H1 (cell line): ENCODE data around the gene HIPK2. TPM values are rescaled to one million over a fixed set of nuclear protein-coding genes. Genes with fewer than 3 reads are reported as not detected.

Experiments
- CTCF ChIA-PET: fragments of 300-600 bp; sonication (Branson Sonifier 250); formaldehyde crosslinking; loops from one replicate; lab custom pipeline; 2021; ENCODE audit not compliant: partially characterized antibody; lab: Charles Lee
- POLR2A ChIA-PET: fragments of 300-600 bp; sonication (Branson Sonifier 250); formaldehyde crosslinking; loops from one replicate; lab custom pipeline; 2021; ENCODE audit warnings: inconsistent platforms; ENCODE audit not compliant: partially characterized antibody; lab: Charles Lee
- DNase-seq, 2 experiments: peaks; one replicate each; pipeline versions ENCODE4 v3.0.0 to v3.0.0-alpha.2; 2010 to 2022; ENCODE audit warnings: low spot score in 2 of 2, low read depth in 1 of 2, mixed read lengths in 1 of 2
- FAIRE-seq: peaks from 2 replicates; lab custom pipeline; 2011; peaks lifted over from hg19 to GRCh38; lab: Jason Lieb, UNC
- H2AFZ ChIP-seq: 2 replicates; pipeline ENCODE4 v1.8.1; 2012; ENCODE audit warnings: low read length, inconsistent platforms
- H2AK5ac ChIP-seq: 2 replicates; pipeline ENCODE4 v1.6.1; 2013; ENCODE audit warnings: low read depth, low read length
- H2BK120ac ChIP-seq: replicated peaks from 2 replicates; pipeline ENCODE3; 2013; ENCODE audit warnings: low read depth, low read length, inconsistent platforms
- H2BK12ac ChIP-seq: 2 replicates; pipeline ENCODE4 v1.6.1; 2013; ENCODE audit warnings: low read depth, low read length
- H2BK15ac ChIP-seq: 2 replicates; pipeline ENCODE4 v1.6.1; 2013; ENCODE audit warnings: low read length
- H2BK20ac ChIP-seq: 2 replicates; pipeline ENCODE4 v1.6.1; 2013; ENCODE audit warnings: low read length
- H2BK5ac ChIP-seq: 2 replicates; pipeline ENCODE4 v1.6.1; 2013; ENCODE audit warnings: low read depth, low read length
- H3K14ac ChIP-seq: 2 replicates; pipeline ENCODE4 v1.6.1; 2013; ENCODE audit warnings: inconsistent platforms; ENCODE audit not compliant: insufficient read length
- H3K18ac ChIP-seq: 2 replicates; pipeline ENCODE4 v1.6.1; 2013; ENCODE audit warnings: low read length; ENCODE audit errors: extremely low read depth
- H3K23ac ChIP-seq: 2 replicates; pipeline ENCODE4 v1.6.1; 2013; ENCODE audit warnings: inconsistent platforms; ENCODE audit not compliant: insufficient read length
- H3K23me2 ChIP-seq: 2 replicates; pipeline ENCODE4 v1.6.1; 2013; ENCODE audit warnings: low read depth, low read length
- H3K27ac ChIP-seq: 2 replicates; pipeline ENCODE4 v1.6.1; 2011; ENCODE audit warnings: low read depth, low read length, inconsistent platforms
- H3K27me3 ChIP-seq, 4 experiments: replicated peaks in 1 of 4; 1 replicate in 1 of 4; 2 replicates in 3 of 4; pipeline versions ENCODE4 v1.6.1 to v1.8.1; 2011 to 2013; ENCODE audit warnings: low read length in 3 of 4, mild to moderate bottlenecking in 3 of 4, inconsistent platforms in 2 of 4, mixed read lengths in 2 of 4, moderate library complexity in 1 of 4; ENCODE audit not compliant: control insufficient read depth in 3 of 4, insufficient read depth in 3 of 4; ENCODE audit errors: extremely low read depth in 1 of 4
- H3K36me3 ChIP-seq, 4 experiments: 2 replicates each; pipeline versions ENCODE4 v1.6.1 to v1.8.1; 2011 to 2013; ENCODE audit warnings: mild to moderate bottlenecking in 4 of 4, low read length in 3 of 4, moderate library complexity in 2 of 4, control low read depth in 1 of 4, inconsistent platforms in 1 of 4; ENCODE audit not compliant: insufficient read depth in 4 of 4, control insufficient read depth in 2 of 4
- H3K4ac ChIP-seq: replicated peaks from 2 replicates; pipeline ENCODE3; 2013; ENCODE audit warnings: low read length, low read depth, mixed read lengths, inconsistent platforms; ENCODE audit not compliant: insufficient read length
- H3K4me1 ChIP-seq, 4 experiments: replicated peaks in 1 of 4; 1 replicate in 1 of 4; 2 replicates in 3 of 4; pipeline versions ENCODE4 v1.6.1 to v1.8.1; 2011 to 2013; ENCODE audit warnings: low read length in 3 of 4, inconsistent platforms in 2 of 4, mixed read lengths in 1 of 4; ENCODE audit not compliant: insufficient read depth in 4 of 4, control insufficient read depth in 3 of 4
- H3K4me2 ChIP-seq, 2 experiments: 2 replicates each; pipeline versions ENCODE4 v1.6.1 to v1.8.1; 2011 to 2013; ENCODE audit warnings: low read depth in 2 of 2, low read length in 2 of 2, control low read depth in 1 of 2, inconsistent platforms in 1 of 2, mild to moderate bottlenecking in 1 of 2; ENCODE audit not compliant: insufficient read depth in 1 of 2
- H3K4me3 ChIP-seq, 4 experiments: fragments of 200-600, 300-600 bp in 1 of 4; sonication (generic), shearing (Covaris generic), sonication (Bioruptor Twin) in 1 of 4; 2 replicates each; pipeline versions ENCODE4 v1.5.1 to v1.8.1; 2011 to 2016; ENCODE audit warnings: low read length in 4 of 4, low read depth in 3 of 4, control low read depth in 2 of 4, inconsistent platforms in 2 of 4, mild to moderate bottlenecking in 2 of 4, mixed read lengths in 1 of 4, moderate library complexity in 1 of 4; ENCODE audit not compliant: insufficient read depth in 2 of 4; ENCODE audit errors: extremely low read depth in 1 of 4
- H3K56ac ChIP-seq: replicated peaks from 2 replicates; pipeline ENCODE3; 2013; ENCODE audit warnings: low read depth, mild to moderate bottlenecking, mixed read lengths, low read length, inconsistent platforms; ENCODE audit not compliant: insufficient read length
- H3K79me1 ChIP-seq: 2 replicates; pipeline ENCODE4 v1.6.1; 2013; ENCODE audit warnings: low read depth, low read length, control low read depth
- H3K79me2 ChIP-seq, 2 experiments: 2 replicates each; pipeline versions ENCODE4 v1.6.1 to v1.8.1; 2012 to 2013; ENCODE audit warnings: low read length in 2 of 2, mild to moderate bottlenecking in 2 of 2, inconsistent platforms in 1 of 2; ENCODE audit not compliant: insufficient read depth in 2 of 2, control insufficient read depth in 1 of 2
- H3K9ac ChIP-seq, 4 experiments: replicated peaks in 1 of 4; 1 replicate in 1 of 4; 2 replicates in 3 of 4; pipeline versions ENCODE4 v1.6.1 to v1.8.1; 2011 to 2013; ENCODE audit warnings: low read depth in 3 of 4, low read length in 3 of 4, control low read depth in 2 of 4, mild to moderate bottlenecking in 2 of 4, moderate library complexity in 2 of 4, inconsistent platforms in 1 of 4; ENCODE audit errors: extremely low read depth in 1 of 4
- H3K9me3 ChIP-seq, 2 experiments: 2 replicates each; pipeline versions ENCODE4 v1.6.1 to v1.8.1; 2012 to 2013; ENCODE audit warnings: mild to moderate bottlenecking in 2 of 2, moderate library complexity in 2 of 2, control low read depth in 1 of 2, inconsistent platforms in 1 of 2, low read depth in 1 of 2, low read length in 1 of 2, mixed read lengths in 1 of 2; ENCODE audit not compliant: insufficient read depth in 2 of 2
- H4K20me1 ChIP-seq, 2 experiments: replicated peaks in 1 of 2; 2 replicates each; pipeline versions ENCODE3 to v1.8.1; 2011 to 2013; ENCODE audit warnings: inconsistent platforms in 2 of 2, low read length in 2 of 2, mild to moderate bottlenecking in 1 of 2; ENCODE audit not compliant: insufficient read depth in 2 of 2, control insufficient read depth in 1 of 2
- H4K5ac ChIP-seq: 2 replicates; pipeline ENCODE4 v1.6.1; 2013; ENCODE audit warnings: low read length, low read depth, mixed read lengths, inconsistent platforms; ENCODE audit not compliant: insufficient read length
- H4K8ac ChIP-seq: 2 replicates; pipeline ENCODE4 v1.8.0; 2013; ENCODE audit warnings: mild to moderate bottlenecking, moderate library complexity, low read length, inconsistent platforms; ENCODE audit not compliant: insufficient read depth; ENCODE audit errors: extremely low read depth
- H4K91ac ChIP-seq: replicated peaks from 2 replicates; pipeline ENCODE3; 2013; ENCODE audit warnings: low read length, mixed read lengths, inconsistent platforms; ENCODE audit not compliant: insufficient read length
- BACH1 ChIP-seq: IDR thresholded peaks from 2 replicates; pipeline ENCODE4 v1.6.1; 2012; ENCODE audit warnings: low read length, improper control_type of control experiment
- CEBPB ChIP-seq: IDR thresholded peaks from 2 replicates; pipeline ENCODE4 v1.6.1; 2012; ENCODE audit warnings: low read depth, low read length
- EP300 ChIP-seq, 2 experiments: IDR thresholded peaks; 1 replicate in 1 of 2; 2 replicates in 1 of 2; pipeline ENCODE4 v1.6.1; 2011 to 2012; ENCODE audit warnings: low read depth in 2 of 2, low read length in 2 of 2, mild to moderate bottlenecking in 2 of 2, borderline replicate concordance in 1 of 2, inconsistent platforms in 1 of 2, moderate library complexity in 1 of 2
- NRF1 ChIP-seq: IDR thresholded peaks from 2 replicates; pipeline ENCODE4 v1.6.1; 2011; ENCODE audit warnings: mild to moderate bottlenecking, low read depth, low read length, improper control_type of control experiment
- POLR2AphosphoS5 ChIP-seq: IDR thresholded peaks from 2 replicates; pipeline ENCODE4 v1.6.1; 2011; ENCODE audit warnings: low read depth, low read length
- RNF2 ChIP-seq: fragments of 200-900, 300-1000 bp; sonication (generic); IDR thresholded peaks from 2 replicates; pipeline ENCODE4 v1.7.1; 2016; ENCODE audit warnings: borderline replicate concordance, low read depth, mild to moderate bottlenecking, antibody characterized with exemption, low read length; ENCODE audit not compliant: poor library complexity, severe bottlenecking; ENCODE audit errors: missing control alignments
- SP4 ChIP-seq: IDR thresholded peaks from 2 replicates; pipeline ENCODE4 v1.6.1; 2012; ENCODE audit warnings: low read length, inconsistent platforms
- TCF12 ChIP-seq: IDR thresholded peaks from 2 replicates; pipeline ENCODE4 v1.6.1; 2011; ENCODE audit warnings: low read depth, mild to moderate bottlenecking, low read length
- WGBS, 2 experiments: shearing (Covaris generic) in 1 of 2; methylation state at CpG; one replicate each; pipeline versions ENCODE4 v1.1.6 to v1.1.7; 2013 to 2015; ENCODE audit warnings: low lambda C conversion rate in 2 of 2, mixed read lengths in 2 of 2, inconsistent platforms in 1 of 2, low coverage in 1 of 2, missing lambda C conversion rate in 1 of 2; ENCODE audit not compliant: insufficient replicate concordance in 2 of 2, insufficient coverage in 1 of 2, insufficient read length in 1 of 2; ENCODE audit errors: extremely low coverage in 1 of 2, missing lambda C conversion rate in 1 of 2; 5-methylcytosine and 5-hydroxymethylcytosine counted together
- polyA plus RNA-seq, 7 experiments: library from polyadenylated mRNA; depleted of rRNA in 3 of 7; stranded (reverse) in 5 of 7; unstranded in 2 of 7; fragments of >200 nt in 5 of 7; fragments of 200-250 nt in 2 of 7; gene quantifications; 1 replicate in 5 of 7; 2 replicates in 1 of 7; 4 replicates in 1 of 7; pipeline versions ENCODE4 v1.2.1 to v1.2.3, GENCODE V29; 2011 to 2013; ENCODE audit warnings: missing spikeins in 2 of 7, mixed read lengths in 2 of 7
- total RNA-seq: library from RNA; stranded (reverse); fragmentation: NEBNext Ultra II Directional; extraction: Animal tissue kit (Norgen Biotek cat#: 25700); gene quantifications from 2 replicates; pipeline ENCODE4 v1.2.1, GENCODE V29; 2021

Gene HIPK2
- total and polyA plus RNA-seq, 2 of the 8 experiments (the other 6 are each of a cell fraction or from before 2014, with no cell fraction given), result 8.3 to 24.3 TPM

- H2BK15ac ChIP-seq, result no peak overlapping the region
- no peaks in the 10 kb centered on the region for H3K23me2 ChIP-seq
- H3K4me2 ChIP-seq, result no peak overlapping the region
- H3K79me1 ChIP-seq, result no peaks in the 10 kb centered on the region
- H2AK5ac ChIP-seq, result no peak overlapping the region
- no peak for DNase-seq
- no peak overlapping the region for H3K27ac ChIP-seq
- H3K9ac ChIP-seq, result no peak overlapping the region
- no peak overlapping the region for H3K23ac ChIP-seq
- H4K91ac ChIP-seq, result no peak overlapping the region
- H3K27me3 ChIP-seq, result no peaks in the 10 kb centered on the region
- no peak overlapping the region for H3K4ac ChIP-seq
- H2BK20ac ChIP-seq, result no peak overlapping the region
- CTCF ChIA-PET, result interaction anchor here (0.8 to 2.0 kb wide), 3 partner anchors 21 to 276 kb away, joined by 3 to 5 read pairs (median 5); no protein-coding TSS in a partner anchor
- 81% methylated on average over 3 of the region's 3 CpGs; no CpG with 5 or more reads in 1 of the 2 experiments for WGBS, 2 experiments
- no peaks in the 10 kb centered on the region for H3K9me3 ChIP-seq
- no peak overlapping the region for H3K18ac ChIP-seq
- H2AFZ ChIP-seq, result no peak overlapping the region
- no peak overlapping the region for H2BK120ac ChIP-seq
- H3K56ac ChIP-seq, result no peak overlapping the region
- no peaks in the 10 kb centered on the region for H3K36me3 ChIP-seq
- no peak overlapping the region for H2BK12ac ChIP-seq
- peaks cover 0 to 6% (median 1%) of the 10 kb centered on the region in 4 experiments; a peak in 2 of 7 replicates for H3K4me1 ChIP-seq
- H4K5ac ChIP-seq, result no peak overlapping the region
- H3K4me3 ChIP-seq, result no peak overlapping the region
- H4K8ac ChIP-seq, result no peak overlapping the region
- TF ChIP-seq BACH1 (no peak), RNF2 (no peak), NRF1 (no peak), TCF12 (no peak), POLR2AphosphoS5 (no peak), CEBPB (no peak), EP300 (IDR thresholded peaks at IDR 0.05; ENCODE audit: borderline replicate concordance in 1 of 2, low read depth in 2 of 2, low read length in 2 of 2) (no peak), SP4 (no peak)
- H3K14ac ChIP-seq, result no peak overlapping the region
- H3K79me2 ChIP-seq, result 0 out of 4 replicates have a peak, but pooled peaks cover 0 to 5% of the 10 kb centered on the region in 2 experiments
- H2BK5ac ChIP-seq, result no peak overlapping the region
- POLR2A ChIA-PET, result no interaction called here
- H4K20me1 ChIP-seq, result no peaks in the 10 kb centered on the region
- no peak for FAIRE-seq
Measured at GRCh38 chr7:139726485-139726869, 51.3 kb downstream of the HIPK2 start.
